Fibroblast of the aortic adventitia (primary cell): ENCODE results near the gene ZDHHC4. TPM values are rescaled to one million over a fixed set of nuclear protein-coding genes. Genes with fewer than 3 reads are reported as not detected.

Experiments
- DNase-seq: peaks from one replicate; pipeline ENCODE4 v3.0.0-alpha.2; 2010; ENCODE audit warnings: low read depth
- H3K4me3 ChIP-seq: 2 replicates; pipeline ENCODE4 v1.5.1; 2011; ENCODE audit warnings: low read depth, mild to moderate bottlenecking, control low read depth, low read length, moderate library complexity
- total RNA-seq: library from RNA; depleted of rRNA; stranded (reverse); fragments of >200 nt; gene quantifications from 2 replicates; pipeline ENCODE4 v1.2.3, GENCODE V29; 2012; ENCODE audit warnings: low replicate concordance
- TF ChIP-seq, protein P1 (sequence below): IDR thresholded peaks from 2 replicates; pipeline ENCODE4 v1.5.1; 2011; ENCODE audit warnings: mild to moderate bottlenecking, low read length, control low read depth, inconsistent platforms; ENCODE audit not compliant: insufficient read depth

ZDHHC4 gene
- total RNA-seq, 1 donor, result 51.2 TPM

- no peak for DNase-seq
- H3K4me3 ChIP-seq, result no peak overlapping the region
- TF ChIP-seq, protein P1, sequence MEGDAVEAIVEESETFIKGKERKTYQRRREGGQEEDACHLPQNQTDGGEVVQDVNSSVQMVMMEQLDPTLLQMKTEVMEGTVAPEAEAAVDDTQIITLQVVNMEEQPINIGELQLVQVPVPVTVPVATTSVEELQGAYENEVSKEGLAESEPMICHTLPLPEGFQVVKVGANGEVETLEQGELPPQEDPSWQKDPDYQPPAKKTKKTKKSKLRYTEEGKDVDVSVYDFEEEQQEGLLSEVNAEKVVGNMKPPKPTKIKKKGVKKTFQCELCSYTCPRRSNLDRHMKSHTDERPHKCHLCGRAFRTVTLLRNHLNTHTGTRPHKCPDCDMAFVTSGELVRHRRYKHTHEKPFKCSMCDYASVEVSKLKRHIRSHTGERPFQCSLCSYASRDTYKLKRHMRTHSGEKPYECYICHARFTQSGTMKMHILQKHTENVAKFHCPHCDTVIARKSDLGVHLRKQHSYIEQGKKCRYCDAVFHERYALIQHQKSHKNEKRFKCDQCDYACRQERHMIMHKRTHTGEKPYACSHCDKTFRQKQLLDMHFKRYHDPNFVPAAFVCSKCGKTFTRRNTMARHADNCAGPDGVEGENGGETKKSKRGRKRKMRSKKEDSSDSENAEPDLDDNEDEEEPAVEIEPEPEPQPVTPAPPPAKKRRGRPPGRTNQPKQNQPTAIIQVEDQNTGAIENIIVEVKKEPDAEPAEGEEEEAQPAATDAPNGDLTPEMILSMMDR, result no peak
These were observed 43.3 kb upstream of the ZDHHC4 start for GRCh38 chr7:6533893-6534495.

GRCh38 chr7:6536262-6537260 is 40.7 kb upstream of the ZDHHC4 start:
- no peak for DNase-seq
- TF ChIP-seq, protein P1, result no peak
- no peak overlapping the region for H3K4me3 ChIP-seq

GRCh38 chr7:6542368-6542767 is 34.9 kb upstream of the ZDHHC4 start:
- DNase-seq, result no peak
- TF ChIP-seq, protein P1, result no peak
- no peak overlapping the region for H3K4me3 ChIP-seq

DNA sequence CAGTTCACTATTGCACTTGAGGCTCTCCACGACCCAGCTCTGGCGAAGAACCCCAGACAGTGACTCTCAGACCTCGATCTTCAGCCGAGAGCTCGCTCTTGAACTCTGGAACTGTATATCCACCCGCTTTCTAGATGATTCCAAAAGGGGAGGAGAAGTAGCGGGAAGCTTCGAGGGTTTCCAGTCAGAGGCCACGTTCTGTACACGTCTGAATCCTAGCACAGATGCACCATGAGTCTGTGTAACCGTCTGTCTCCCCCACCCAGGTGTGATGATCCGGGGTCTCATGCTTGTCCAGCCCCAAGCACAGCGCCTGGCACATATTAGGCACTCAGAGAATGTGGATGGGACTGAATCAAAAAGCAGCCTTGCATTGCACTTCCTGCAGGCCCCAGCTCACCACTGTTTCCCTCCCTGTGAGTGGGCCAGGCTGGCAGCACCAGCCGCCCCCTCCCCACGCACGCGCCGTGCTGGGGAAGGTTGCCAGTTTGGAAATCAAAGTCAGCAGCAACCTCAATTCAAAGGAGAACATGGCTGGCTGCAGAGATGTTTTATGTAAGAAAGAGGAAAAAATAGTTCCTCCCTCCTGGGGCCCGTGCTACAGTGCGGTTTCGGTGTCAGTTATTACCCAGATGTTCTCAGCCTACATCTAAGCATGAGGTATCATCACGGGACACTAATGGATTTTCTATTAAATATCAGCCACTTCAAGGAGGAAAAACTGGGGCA is 31.7 kb upstream of the ZDHHC4 start:
- no peak for DNase-seq
- no peak overlapping the region for H3K4me3 ChIP-seq
- TF ChIP-seq, protein P1, result no peak

DNA sequence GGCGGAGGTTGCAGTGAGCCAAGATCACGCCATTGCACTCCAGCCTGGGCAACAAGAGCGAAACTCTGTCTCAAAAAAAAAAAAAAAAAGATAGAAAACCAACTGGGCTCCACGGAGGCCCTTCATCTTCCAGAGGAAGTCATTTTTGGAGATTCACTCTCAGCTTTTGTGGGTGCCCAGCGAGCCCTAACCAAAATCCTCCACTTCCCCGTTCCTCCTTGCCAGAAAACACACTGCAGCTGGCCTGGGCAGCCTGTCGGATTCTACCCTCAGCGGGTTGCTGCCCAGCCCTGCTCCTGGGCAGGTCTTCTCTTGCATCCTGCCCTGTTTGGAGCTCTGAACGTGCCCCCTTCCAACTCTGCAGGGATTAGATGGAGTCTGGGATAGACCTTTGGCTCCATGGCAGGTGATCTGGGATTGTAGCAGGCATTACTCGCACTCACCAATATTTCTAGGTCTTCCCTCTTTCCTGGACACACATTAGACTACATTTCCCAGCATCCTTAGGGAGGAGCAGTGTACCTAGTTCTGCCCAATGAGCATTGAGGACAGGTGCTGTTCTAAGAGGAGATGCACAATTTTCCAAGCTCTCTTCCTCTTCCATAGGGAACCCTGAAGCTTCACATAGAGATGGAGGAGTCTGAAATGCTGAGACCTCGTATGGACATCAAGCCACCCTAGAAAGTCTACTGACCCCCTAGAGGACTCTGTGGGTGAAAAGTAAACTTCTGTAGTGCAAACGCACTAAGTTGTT is 30.6 kb upstream of the ZDHHC4 start:
- DNase-seq, result no peak
- TF ChIP-seq, protein P1, result no peak
- H3K4me3 ChIP-seq, result no peak overlapping the region

- TF ChIP-seq, protein P1, result no peak
These were observed 29.9 kb upstream of the ZDHHC4 start for GRCh38 chr7:6547400-6547799.

More at GRCh38 chr7:6547400-6547799, 29.9 kb upstream of the ZDHHC4 start:
- H3K4me3 ChIP-seq, result no peak overlapping the region
- DNase-seq, result no peak
